PFSK-1 (cell line): Measurements from ENCODE around the gene ADGRF1.

Experiments
- FOXP2 ChIP-seq: optimal IDR thresholded peaks from 2 replicates; pipeline ENCODE3; 2011; ENCODE audit warnings: borderline replicate concordance, control low read depth, inconsistent platforms; ENCODE audit not compliant: insufficient read depth; ENCODE audit errors: extremely low read length, extremely low read depth
- POLR2AphosphoS5 ChIP-seq: IDR thresholded peaks from 2 replicates; pipeline ENCODE4 v1.6.1; 2012; ENCODE audit warnings: low read depth, mild to moderate bottlenecking, control low read depth, low read length, moderate library complexity
- REST ChIP-seq, 2 experiments: IDR thresholded peaks; 2 replicates each; pipeline versions ENCODE4 v1.6.1 to v1.8.0; 2011 to 2012; ENCODE audit warnings: low read depth in 2 of 2, low read length in 2 of 2, control low read depth in 1 of 2, inconsistent platforms in 1 of 2, mild to moderate bottlenecking in 1 of 2, moderate library complexity in 1 of 2; ENCODE audit not compliant: insufficient read depth in 1 of 2
- SIN3A ChIP-seq: IDR thresholded peaks from 2 replicates; pipeline ENCODE4 v1.6.1; 2012; ENCODE audit warnings: mild to moderate bottlenecking, low read length, moderate library complexity, borderline replicate concordance; ENCODE audit not compliant: insufficient read depth
- TAF1 ChIP-seq: IDR thresholded peaks from 2 replicates; pipeline ENCODE4 v1.6.1; 2012; ENCODE audit warnings: low read length, control low read depth, borderline replicate concordance; ENCODE audit not compliant: insufficient read depth

Gene ADGRF1

GRCh38 chr6:47029865-47030561 is 12.1 kb downstream of the ADGRF1 start:
- TF ChIP-seq FOXP2 (no peak), POLR2AphosphoS5 (no peak), SIN3A (no peak), TAF1 (no peak), REST (IDR thresholded peaks at IDR 0.05; ENCODE audit: insufficient read depth in 1 of 2, low read depth in 2 of 2, low read length in 2 of 2) (no peak)

GRCh38 chr6:47028835-47029360 is 13.2 kb downstream of the ADGRF1 start:
- TF ChIP-seq POLR2AphosphoS5 (no peak), SIN3A (no peak), FOXP2 (no peak), TAF1 (no peak), REST (IDR thresholded peaks at IDR 0.05; ENCODE audit: insufficient read depth in 1 of 2, low read depth in 2 of 2, low read length in 2 of 2) (no peak)

GRCh38 chr6:47027315-47027714 is 14.8 kb downstream of the ADGRF1 start:
- TF ChIP-seq POLR2AphosphoS5 (no peak), FOXP2 (no peak), REST (IDR thresholded peaks at IDR 0.05; ENCODE audit: insufficient read depth in 1 of 2, low read depth in 2 of 2, low read length in 2 of 2) (no peak), SIN3A (no peak), TAF1 (no peak)

GRCh38 chr6:47026679-47027078 is 15.5 kb downstream of the ADGRF1 start:
- TF ChIP-seq POLR2AphosphoS5 (no peak), SIN3A (no peak), FOXP2 (no peak), TAF1 (no peak), REST (IDR thresholded peaks at IDR 0.05; ENCODE audit: insufficient read depth in 1 of 2, low read depth in 2 of 2, low read length in 2 of 2) (no peak)
